HEK293T (cell line): ENCODE data around the gene LARGE1.

Experiments
- CTCF ChIA-PET: fragments of 350-600 bp; formaldehyde crosslinking; extraction: SDS; loops from one replicate; lab custom pipeline; 2021; ENCODE audit warnings: antibody characterized with exemption, inconsistent platforms; lab: Yijun Ruan, JAX
- POLR2A ChIA-PET: fragments of 350-600 bp; formaldehyde crosslinking; extraction: SDS; loops from one replicate; lab custom pipeline; 2020; ENCODE audit warnings: antibody characterized with exemption, inconsistent platforms; lab: Yijun Ruan, JAX
- DNase-seq: peaks from one replicate; pipeline ENCODE4 v3.0.0; 2012; ENCODE audit warnings: mixed read lengths; ENCODE audit errors: extremely low spot score
- ARNT ChIP-seq: fragments of 450-650 bp; IDR thresholded peaks from 2 replicates; pipeline ENCODE4 v1.6.1; 2017; ENCODE audit warnings: mild to moderate bottlenecking
- BHLHE40 ChIP-seq: fragments of 450-650 bp; IDR thresholded peaks from 2 replicates; pipeline ENCODE4 v1.6.1; 2016; ENCODE audit warnings: mild to moderate bottlenecking, moderate library complexity, borderline replicate concordance
- CTBP1 ChIP-seq: fragments of 450-650 bp; IDR thresholded peaks from 2 replicates; pipeline ENCODE4 v1.6.1; 2016; ENCODE audit warnings: borderline replicate concordance
- ELF4 ChIP-seq: fragments of 450-650 bp; IDR thresholded peaks from 2 replicates; pipeline ENCODE4 v1.6.1; 2017; ENCODE audit warnings: antibody characterized with exemption
- FOXA1 ChIP-seq: fragments of 450-650 bp; IDR thresholded peaks from 2 replicates; pipeline ENCODE4 v1.6.1; 2016; ENCODE audit warnings: mild to moderate bottlenecking
- FOXK2 ChIP-seq: fragments of 450-650 bp; IDR thresholded peaks from 2 replicates; pipeline ENCODE4 v1.6.1; 2016; ENCODE audit warnings: mild to moderate bottlenecking
- FOXM1 ChIP-seq: fragments of 450-650 bp; IDR thresholded peaks from 2 replicates; pipeline ENCODE4 v1.6.1; 2017; ENCODE audit warnings: mild to moderate bottlenecking, borderline replicate concordance
- HDGF ChIP-seq: fragments of 450-650 bp; IDR thresholded peaks from 2 replicates; pipeline ENCODE4 v1.6.1; 2017; ENCODE audit warnings: antibody characterized with exemption, borderline replicate concordance
- L3MBTL2 ChIP-seq: fragments of 450-650 bp; conservative IDR thresholded peaks from 2 replicates; pipeline ENCODE4 v1.6.1; 2016; ENCODE audit warnings: mild to moderate bottlenecking
- LEF1 ChIP-seq: fragments of 450-650 bp; IDR thresholded peaks from 2 replicates; pipeline ENCODE4 v1.6.1; 2017; ENCODE audit warnings: mild to moderate bottlenecking, borderline replicate concordance
- NFRKB ChIP-seq: fragments of 450-650 bp; IDR thresholded peaks from 2 replicates; pipeline ENCODE4 v1.6.1; 2016; ENCODE audit warnings: mild to moderate bottlenecking, moderate library complexity
- PKNOX1 ChIP-seq: fragments of 450-650 bp; IDR thresholded peaks from 2 replicates; pipeline ENCODE4 v1.6.1; 2016
- SP1 ChIP-seq: fragments of 450-650 bp; IDR thresholded peaks from 2 replicates; pipeline ENCODE4 v1.6.1; 2017
- SUZ12 ChIP-seq: fragments of 450-650 bp; IDR thresholded peaks from 2 replicates; pipeline ENCODE4 v1.6.1; 2016; ENCODE audit warnings: mild to moderate bottlenecking
- TARDBP ChIP-seq: fragments of 450-650 bp; IDR thresholded peaks from 2 replicates; pipeline ENCODE4 v1.6.1; 2016
- ZNF384 ChIP-seq: fragments of 450-650 bp; IDR thresholded peaks from 2 replicates; pipeline ENCODE4 v1.6.1; 2016

LARGE1 gene

GRCh38 chr22:33828302-33828701 is 92.0 kb downstream of the LARGE1 start:
- no peak for TF ChIP-seq NFRKB
- TF ChIP-seq ZNF384, result no peak
- DNase-seq, result no peak
- ChIA-PET CTCF (no interaction called here), POLR2A (no interaction called here)

GRCh38 chr22:33825761-33826160 is 94.5 kb downstream of the LARGE1 start:
- DNase-seq, result no peak
- ChIA-PET POLR2A (no interaction called here), CTCF (no interaction called here)
- TF ChIP-seq TARDBP (no peak), ARNT (no peak), BHLHE40 (no peak), FOXK2 (no peak), HDGF (no peak), FOXM1 (no peak), PKNOX1 (no peak), L3MBTL2 (no peak)

- TF ChIP-seq ARNT (no peak), L3MBTL2 (no peak), LEF1 (no peak), ELF4 (no peak), PKNOX1 (no peak), FOXA1 (no peak), FOXM1 (no peak), FOXK2 (no peak), BHLHE40 (no peak), TARDBP (no peak), ZNF384 (no peak), HDGF (no peak), SUZ12 (no peak), SP1 (no peak), CTBP1 (no peak), NFRKB (no peak)
- ChIA-PET POLR2A (interaction anchor here (0.6 kb wide), 1 partner anchor 11 kb away, joined by 3 read pairs; no protein-coding TSS in a partner anchor), CTCF (interaction anchor here (0.6 kb wide), 1 partner anchor 404 kb away, joined by 4 read pairs; no protein-coding TSS in a partner anchor)
- no peak for DNase-seq
Measured at GRCh38 chr22:33823552-33823951, 96.7 kb downstream of the LARGE1 start.

- CTCF ChIA-PET, result no interaction called here
- POLR2A ChIA-PET, result no interaction called here
- TF ChIP-seq SUZ12 (no peak), LEF1 (no peak), NFRKB (no peak)
- no peak for DNase-seq
Measured at GRCh38 chr22:33821290-33821689, 99.0 kb downstream of the LARGE1 start.

- TF ChIP-seq CTBP1, result no peak
- no peak for TF ChIP-seq FOXM1
- no peak for TF ChIP-seq SP1
- TF ChIP-seq ELF4, result no peak
- TF ChIP-seq FOXA1, result no peak
- no peak for TF ChIP-seq PKNOX1
- no peak for TF ChIP-seq ARNT
- TF ChIP-seq FOXK2, result no peak
- TF ChIP-seq BHLHE40, result no peak
- TF ChIP-seq LEF1, result no peak
- TF ChIP-seq HDGF, result no peak
- no peak for TF ChIP-seq ZNF384
- ChIA-PET CTCF (no interaction called here), POLR2A (no interaction called here)
- DNase-seq, result no peak
Measured at GRCh38 chr22:33819743-33820142, 100.5 kb downstream of the LARGE1 start.

- no peak for DNase-seq
- ChIA-PET POLR2A (no interaction called here), CTCF (no interaction called here)
- TF ChIP-seq BHLHE40, result no peak
- TF ChIP-seq ZNF384, result no peak
- TF ChIP-seq L3MBTL2, result no peak
- no peak for TF ChIP-seq FOXK2
- TF ChIP-seq ARNT, result no peak
- TF ChIP-seq ELF4, result no peak
- TF ChIP-seq SUZ12, result no peak
- no peak for TF ChIP-seq TARDBP
- TF ChIP-seq NFRKB, result no peak
- no peak for TF ChIP-seq SP1
- no peak for TF ChIP-seq HDGF
- no peak for TF ChIP-seq LEF1
- no peak for TF ChIP-seq FOXA1
- no peak for TF ChIP-seq PKNOX1
- TF ChIP-seq FOXM1, result no peak
- no peak for TF ChIP-seq CTBP1
Measured at GRCh38 chr22:33817512-33818127, 102.7 kb downstream of the LARGE1 start.
